NB4 (cell line): ENCODE measurements around the gene PPP1R9B.

Experiments
- DNase-seq: peaks from one replicate; pipeline ENCODE4 v3.0.0; 2010; ENCODE audit warnings: low read depth
- H3K4me3 ChIP-seq: one replicate; pipeline ENCODE4 v1.5.1; 2011; ENCODE audit warnings: mild to moderate bottlenecking, low read depth, low read length, moderate library complexity
- MYC ChIP-seq: IDR thresholded peaks from 2 replicates; pipeline ENCODE4 v1.6.1; 2011; ENCODE audit warnings: low read depth, low read length
- POLR2A ChIP-seq: IDR thresholded peaks from 2 replicates; pipeline ENCODE4 v1.6.1; 2011; ENCODE audit warnings: mild to moderate bottlenecking; ENCODE audit not compliant: insufficient read length; ENCODE audit errors: extremely low read depth
- TF ChIP-seq, protein P1 (sequence below): IDR thresholded peaks from 2 replicates; pipeline ENCODE4 v1.6.1; 2011; ENCODE audit warnings: low read depth, low read length
- TF ChIP-seq, protein P2 (sequence below): IDR thresholded peaks from one replicate; pipeline ENCODE4 v1.5.1; 2012; ENCODE audit warnings: low read depth, low read length

PPP1R9B gene

DNA sequence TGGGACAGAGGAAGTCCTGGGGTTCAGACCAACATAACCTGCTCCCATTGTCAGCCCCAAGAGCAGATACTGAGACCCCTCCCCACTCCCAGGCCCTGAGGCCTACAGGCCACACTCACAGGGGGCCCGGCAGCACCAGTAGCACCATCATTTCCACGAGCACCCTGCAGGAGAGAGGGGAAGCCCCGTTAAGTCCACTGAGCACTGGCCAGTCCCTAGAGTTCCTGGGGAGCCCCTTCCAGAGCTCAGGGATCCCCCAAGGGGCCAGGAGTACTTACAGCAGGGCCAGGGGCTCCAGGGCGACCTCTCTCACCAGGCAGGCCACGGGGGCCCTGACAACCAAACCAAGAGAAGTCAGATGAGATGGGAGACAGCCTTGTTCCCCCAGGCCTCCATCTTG lies 45.6 kb upstream of the PPP1R9B start:
- DNase-seq = no peak
- H3K4me3 ChIP-seq = no peak overlapping the region
- no peak for TF ChIP-seq MYC
- TF ChIP-seq, protein P1, sequence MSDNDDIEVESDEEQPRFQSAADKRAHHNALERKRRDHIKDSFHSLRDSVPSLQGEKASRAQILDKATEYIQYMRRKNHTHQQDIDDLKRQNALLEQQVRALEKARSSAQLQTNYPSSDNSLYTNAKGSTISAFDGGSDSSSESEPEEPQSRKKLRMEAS = no peak
- TF ChIP-seq, protein P2, sequence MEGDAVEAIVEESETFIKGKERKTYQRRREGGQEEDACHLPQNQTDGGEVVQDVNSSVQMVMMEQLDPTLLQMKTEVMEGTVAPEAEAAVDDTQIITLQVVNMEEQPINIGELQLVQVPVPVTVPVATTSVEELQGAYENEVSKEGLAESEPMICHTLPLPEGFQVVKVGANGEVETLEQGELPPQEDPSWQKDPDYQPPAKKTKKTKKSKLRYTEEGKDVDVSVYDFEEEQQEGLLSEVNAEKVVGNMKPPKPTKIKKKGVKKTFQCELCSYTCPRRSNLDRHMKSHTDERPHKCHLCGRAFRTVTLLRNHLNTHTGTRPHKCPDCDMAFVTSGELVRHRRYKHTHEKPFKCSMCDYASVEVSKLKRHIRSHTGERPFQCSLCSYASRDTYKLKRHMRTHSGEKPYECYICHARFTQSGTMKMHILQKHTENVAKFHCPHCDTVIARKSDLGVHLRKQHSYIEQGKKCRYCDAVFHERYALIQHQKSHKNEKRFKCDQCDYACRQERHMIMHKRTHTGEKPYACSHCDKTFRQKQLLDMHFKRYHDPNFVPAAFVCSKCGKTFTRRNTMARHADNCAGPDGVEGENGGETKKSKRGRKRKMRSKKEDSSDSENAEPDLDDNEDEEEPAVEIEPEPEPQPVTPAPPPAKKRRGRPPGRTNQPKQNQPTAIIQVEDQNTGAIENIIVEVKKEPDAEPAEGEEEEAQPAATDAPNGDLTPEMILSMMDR = no peak
- no peak for TF ChIP-seq POLR2A

DNA sequence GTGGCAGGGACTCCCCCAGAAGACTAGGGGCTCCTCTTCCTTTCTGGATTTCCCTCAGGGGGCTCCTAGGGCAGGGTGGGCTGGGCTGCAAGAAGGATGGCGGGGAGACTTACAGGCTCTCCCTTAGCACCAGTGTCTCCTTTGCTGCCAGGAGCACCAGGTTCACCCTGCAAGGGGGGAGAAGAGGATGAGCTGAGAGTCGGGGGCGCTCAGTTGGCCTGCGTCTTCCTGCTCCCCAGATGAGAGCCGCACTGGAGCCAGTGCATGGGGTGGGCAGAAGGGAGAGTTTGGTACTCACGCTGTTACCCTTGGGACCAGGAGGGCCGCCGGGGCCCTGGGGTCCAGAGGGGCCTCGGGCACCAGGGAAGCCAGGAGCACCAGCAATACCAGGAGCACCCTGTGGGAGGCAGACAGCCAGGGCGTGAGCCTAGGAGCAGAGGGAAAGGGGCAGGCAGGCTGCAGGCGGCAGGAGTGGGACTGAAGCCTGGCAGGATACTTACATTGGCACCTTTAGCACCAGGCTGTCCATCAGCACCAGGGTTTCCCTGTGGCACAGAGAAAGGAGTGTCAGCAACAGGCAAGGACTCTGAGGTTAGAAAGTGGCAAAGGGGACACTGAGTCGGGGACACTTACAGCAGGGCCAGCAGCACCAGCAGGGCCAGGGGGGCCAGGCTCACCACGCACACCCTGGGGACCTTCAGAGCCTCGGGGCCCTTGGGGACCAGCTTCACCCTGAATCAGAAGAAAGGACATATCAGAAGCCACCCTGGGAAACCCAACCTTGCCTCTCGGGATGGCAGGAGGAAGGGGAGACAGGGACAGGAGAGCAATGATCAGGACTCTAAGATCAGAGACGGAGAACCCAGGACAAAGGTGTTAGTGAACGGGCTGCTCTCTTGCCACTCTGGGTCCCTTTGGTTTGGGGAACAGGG lies 44.7 kb upstream of the PPP1R9B start:
- TF ChIP-seq, protein P1 = no peak
- TF ChIP-seq, protein P2 = peak; percentile 13
- no peak for DNase-seq
- H3K4me3 ChIP-seq = no peak overlapping the region

DNA sequence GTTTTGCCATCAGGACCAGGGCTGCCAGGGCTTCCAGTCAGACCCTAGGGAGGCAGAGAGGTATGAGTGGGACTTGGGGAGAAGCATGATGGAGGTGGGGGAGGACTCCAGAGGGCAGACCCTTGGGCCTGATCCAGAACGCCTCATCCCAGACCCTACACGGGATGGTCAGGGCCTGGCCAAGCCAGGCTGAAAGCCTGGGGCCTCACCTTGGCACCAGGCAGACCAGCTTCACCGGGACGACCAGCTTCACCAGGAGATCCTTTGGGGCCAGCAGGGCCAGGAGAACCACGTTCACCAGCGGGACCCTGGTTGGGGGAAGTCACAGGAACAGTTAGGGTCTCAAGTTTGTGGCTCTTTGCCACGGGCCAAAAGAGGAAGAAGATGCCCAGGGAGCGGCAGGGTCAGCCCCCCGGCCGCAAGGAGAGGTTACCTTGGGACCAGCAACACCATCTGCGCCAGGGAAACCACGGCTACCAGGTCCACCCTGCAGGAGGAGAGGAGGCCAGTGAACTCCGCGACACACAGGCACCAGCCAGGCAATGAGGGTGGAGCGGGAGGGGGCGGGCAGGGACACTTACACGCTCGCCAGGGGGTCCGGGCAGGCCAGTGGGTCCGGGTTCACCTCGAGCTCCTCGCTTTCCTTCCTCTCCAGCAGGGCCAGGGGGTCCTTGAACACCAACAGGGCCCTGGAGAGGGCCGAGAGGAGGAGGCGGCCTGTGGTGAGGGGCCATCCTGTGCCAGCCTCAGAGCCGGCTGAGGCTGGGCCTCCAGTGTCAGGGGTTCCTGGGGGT lies 43.9 kb upstream of the PPP1R9B start:
- TF ChIP-seq MYC (no peak), POLR2A (no peak)
- TF ChIP-seq, protein P1 = no peak
- TF ChIP-seq, protein P2 = no peak
- no peak for DNase-seq

DNA sequence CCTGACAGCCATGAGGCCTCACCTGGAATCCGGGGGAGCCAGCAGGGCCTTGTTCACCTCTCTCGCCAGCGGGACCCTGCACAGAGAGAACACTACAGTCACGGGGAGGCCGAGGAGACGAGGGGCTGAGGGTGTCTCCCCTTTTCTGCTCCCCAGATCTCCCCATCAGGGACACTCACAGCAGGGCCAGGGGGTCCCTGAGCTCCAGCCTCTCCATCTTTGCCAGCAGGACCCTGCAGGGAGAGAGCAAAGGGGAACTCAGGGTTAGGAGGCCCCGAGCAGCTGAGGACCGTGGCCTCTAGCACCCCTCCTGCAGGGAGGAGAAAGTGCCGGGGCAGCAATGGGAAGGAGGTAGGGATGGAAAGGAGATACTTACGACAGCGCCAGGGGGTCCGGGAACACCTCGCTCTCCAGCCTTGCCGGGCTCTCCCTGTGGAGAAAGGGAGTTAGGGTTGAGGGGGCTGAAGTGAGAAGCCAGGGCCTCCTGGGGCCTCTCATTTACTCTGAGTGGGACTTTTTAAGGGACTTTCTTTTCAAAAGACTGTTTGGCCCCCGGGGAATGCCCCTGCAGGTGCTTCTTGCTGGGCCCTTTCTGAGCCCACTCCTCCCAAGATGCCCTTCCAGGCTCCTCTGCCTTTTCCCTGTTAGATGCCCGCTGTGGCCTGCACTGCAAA lies 42.3 kb upstream of the PPP1R9B start:
- TF ChIP-seq MYC (no peak), POLR2A (no peak)
- TF ChIP-seq, protein P2 = no peak
- TF ChIP-seq, protein P1 = no peak
- no peak for DNase-seq
- no peak overlapping the region for H3K4me3 ChIP-seq

More for the DNA sequence above, 43.9 kb upstream of the PPP1R9B start:
- no peak overlapping the region for H3K4me3 ChIP-seq

DNA sequence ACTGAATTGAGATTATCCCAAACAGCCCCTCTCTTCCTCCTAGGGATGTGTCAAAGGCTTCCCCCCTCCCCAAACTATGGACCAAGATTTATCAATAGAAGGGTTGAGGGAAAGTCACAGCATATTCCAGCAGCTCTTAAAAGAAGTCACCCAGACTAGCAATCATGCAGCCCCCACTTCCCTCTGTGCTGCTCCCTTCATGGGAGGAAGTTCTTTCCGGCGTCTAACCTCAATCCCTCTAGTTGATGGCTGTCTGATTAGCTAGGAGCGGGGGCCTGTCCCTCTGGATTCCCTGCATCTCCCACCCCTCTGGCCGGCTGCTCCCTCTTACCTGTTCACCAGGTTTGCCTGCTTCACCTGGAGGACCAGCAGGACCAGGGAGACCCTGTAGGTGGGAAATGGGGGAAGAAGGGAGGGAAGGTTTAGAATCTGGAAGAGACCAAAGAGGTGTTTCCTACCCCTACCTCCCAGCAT lies 41.7 kb upstream of the PPP1R9B start:
- no peak for DNase-seq
- TF ChIP-seq, protein P1 = no peak
- TF ChIP-seq, protein P2 = no peak
- TF ChIP-seq MYC = no peak
- TF ChIP-seq POLR2A = no peak
- no peak overlapping the region for H3K4me3 ChIP-seq
